Breast epithelium (tissue), 3 donors: ENCODE results near the gene SAA1.

Experiments
- CTCF ChIP-seq, 3 donors: fragments of 450-650 bp; IDR thresholded peaks; one replicate each; pipeline ENCODE4 v1.5.1; 2016 to 2017; ENCODE audit warnings: antibody characterized with exemption in 3 of 3, mild to moderate bottlenecking in 3 of 3, moderate library complexity in 3 of 3
- POLR2A ChIP-seq: fragments of 450-650 bp; IDR thresholded peaks from one replicate; pipeline ENCODE4 v1.6.1; 2016; ENCODE audit warnings: antibody characterized with exemption, mild to moderate bottlenecking, moderate library complexity
- POLR2AphosphoS5 ChIP-seq, 3 donors: sonication (generic); formaldehyde crosslinking; IDR thresholded peaks; one replicate each; pipeline ENCODE4 v1.6.1; 2017; ENCODE audit warnings: antibody characterized with exemption in 3 of 3

- no peak for TF ChIP-seq CTCF (IDR thresholded peaks at IDR 0.05)
- TF ChIP-seq POLR2AphosphoS5 (IDR thresholded peaks at IDR 0.05) = no peak
- no peak for TF ChIP-seq POLR2A
These were observed 22.8 kb downstream of the SAA1 start for GRCh38 chr11:18288911-18289310.
